WTC11 (cell line): ENCODE measurements around the gene ADGRE1. TPM values are rescaled to one million over a fixed set of nuclear protein-coding genes. Genes with fewer than 3 reads are reported as not detected.

Experiments
- ATAC-seq: fragments of 200-7000 bp; cut with Tn5 transposase; 2 replicates; pipeline ENCODE4 v1.10.0; 2021; ENCODE audit warnings: mild to moderate bottlenecking, moderate library complexity
- CTCF ChIA-PET: fragments of 300-600 bp; sonication (Branson Sonifier 250); formaldehyde crosslinking; loops from one replicate; lab custom pipeline; 2021; ENCODE audit warnings: antibody characterized with exemption; lab: Charles Lee
- POLR2A ChIA-PET: fragments of 350-600 bp; sonication (Branson Sonifier 250); formaldehyde crosslinking; loops from one replicate; lab custom pipeline; 2021; ENCODE audit warnings: antibody characterized with exemption; lab: Charles Lee
- DNase-seq: peaks from one replicate; pipeline ENCODE4 v3.0.0; 2021; ENCODE audit warnings: low spot score
- H3K27ac Mint-ChIP-seq: 2 replicates; pipeline ENCODE4 v1.8.0; 2021; ENCODE audit warnings: mixed read lengths
- H3K27me3 Mint-ChIP-seq: 2 replicates; pipeline ENCODE4 v1.8.0; 2021; ENCODE audit warnings: low read depth, mild to moderate bottlenecking, moderate library complexity, mixed read lengths
- H3K36me3 Mint-ChIP-seq: 2 replicates; pipeline ENCODE4 v1.8.0; 2021; ENCODE audit warnings: mixed read lengths
- H3K4me1 Mint-ChIP-seq: 2 replicates; pipeline ENCODE4 v1.8.0; 2022; ENCODE audit warnings: mixed read lengths
- H3K4me3 Mint-ChIP-seq: 2 replicates; pipeline ENCODE4 v1.8.0; 2021; ENCODE audit warnings: mild to moderate bottlenecking, moderate library complexity, mixed read lengths
- H3K9me3 Mint-ChIP-seq: 2 replicates; pipeline ENCODE4 v1.8.0; 2021; ENCODE audit warnings: mixed read lengths
- AFF4 ChIP-seq: sonication (generic); formaldehyde crosslinking; IDR thresholded peaks from 2 replicates; pipeline ENCODE4 v1.8.1; 2023; ENCODE audit warnings: mild to moderate bottlenecking, missing genetic modification reagents, borderline replicate concordance
- ATF6 ChIP-seq: sonication (generic); formaldehyde crosslinking; IDR thresholded peaks from 2 replicates; pipeline ENCODE4 v1.8.1; 2023; ENCODE audit warnings: mild to moderate bottlenecking, missing genetic modification reagents
- CTCF ChIP-seq: fragments of 200-600 bp; IDR thresholded peaks from 2 replicates; pipeline ENCODE4 v1.8.0; 2022; ENCODE audit warnings: antibody characterized with exemption
- E2F4 ChIP-seq: sonication (generic); formaldehyde crosslinking; IDR thresholded peaks from 2 replicates; pipeline ENCODE4 v1.8.1; 2022; ENCODE audit warnings: low read depth, mild to moderate bottlenecking, moderate library complexity, missing genetic modification reagents, borderline replicate concordance
- ERG ChIP-seq: fragments of 250-450 bp; sonication (Bioruptor Pico); IDR thresholded peaks from 2 replicates; pipeline ENCODE4 v1.8.0; 2021; ENCODE audit warnings: mild to moderate bottlenecking
- ESRRA ChIP-seq: sonication (generic); formaldehyde crosslinking; IDR thresholded peaks from 2 replicates; pipeline ENCODE4 v1.8.1; 2022; ENCODE audit warnings: mild to moderate bottlenecking, missing genetic modification reagents, borderline replicate concordance
- ETV6 ChIP-seq: sonication (generic); formaldehyde crosslinking; IDR thresholded peaks from 2 replicates; pipeline ENCODE4 v1.8.1; 2022; ENCODE audit warnings: mild to moderate bottlenecking, missing genetic modification reagents
- FOXJ3 ChIP-seq: sonication (generic); formaldehyde crosslinking; IDR thresholded peaks from 2 replicates; pipeline ENCODE4 v1.9.0; 2021; ENCODE audit warnings: missing genetic modification reagents, mild to moderate bottlenecking, borderline replicate concordance
- FOXK1 ChIP-seq: sonication (generic); formaldehyde crosslinking; IDR thresholded peaks from 2 replicates; pipeline ENCODE4 v1.8.0; 2022; ENCODE audit warnings: mild to moderate bottlenecking, moderate library complexity, missing genetic modification reagents
- FOXP4 ChIP-seq: sonication (generic); formaldehyde crosslinking; IDR thresholded peaks from 2 replicates; pipeline ENCODE4 v1.8.0; 2022; ENCODE audit warnings: mild to moderate bottlenecking, missing genetic modification reagents
- HMGA2 ChIP-seq: fragments of 250-450 bp; sonication (Bioruptor Pico); IDR thresholded peaks from 2 replicates; pipeline ENCODE4 v1.4.0; 2021; ENCODE audit warnings: mild to moderate bottlenecking, moderate library complexity
- MAX ChIP-seq: sonication (generic); formaldehyde crosslinking; IDR thresholded peaks from 2 replicates; pipeline ENCODE4 v1.8.0; 2022; ENCODE audit warnings: mild to moderate bottlenecking, missing genetic modification reagents
- MXD4 ChIP-seq: fragments of 250-450 bp; sonication (Bioruptor Pico); IDR thresholded peaks from 2 replicates; pipeline ENCODE4 v1.8.0; 2021; ENCODE audit warnings: mild to moderate bottlenecking, moderate library complexity, borderline replicate concordance
- MYBL2 ChIP-seq: sonication (generic); formaldehyde crosslinking; IDR thresholded peaks from 2 replicates; pipeline ENCODE4 v1.8.1; 2023; ENCODE audit warnings: mild to moderate bottlenecking, moderate library complexity, missing genetic modification reagents
- TEAD1 ChIP-seq: sonication (generic); formaldehyde crosslinking; IDR thresholded peaks from 2 replicates; pipeline ENCODE4 v1.8.0; 2022; ENCODE audit warnings: mild to moderate bottlenecking, missing genetic modification reagents
- TP53 ChIP-seq: sonication (generic); formaldehyde crosslinking; IDR thresholded peaks from 2 replicates; pipeline ENCODE4 v1.8.1; 2023; ENCODE audit warnings: mild to moderate bottlenecking, missing genetic modification reagents
- ZBTB43 ChIP-seq: sonication (generic); formaldehyde crosslinking; IDR thresholded peaks from 2 replicates; pipeline ENCODE4 v1.8.1; 2023; ENCODE audit warnings: mild to moderate bottlenecking, missing genetic modification reagents
- ZMAT4 ChIP-seq: fragments of 250-450 bp; sonication (Bioruptor Pico); IDR thresholded peaks from 2 replicates; pipeline ENCODE4 v1.9.0; 2021; ENCODE audit warnings: mild to moderate bottlenecking
- ZNF219 ChIP-seq: sonication (generic); formaldehyde crosslinking; IDR thresholded peaks from 2 replicates; pipeline ENCODE4 v1.8.0; 2023; ENCODE audit warnings: missing genetic modification reagents, mild to moderate bottlenecking, borderline replicate concordance
- ZNF263 ChIP-seq: sonication (generic); formaldehyde crosslinking; IDR thresholded peaks from 2 replicates; pipeline ENCODE4 v1.8.1; 2022; ENCODE audit warnings: low read depth, mild to moderate bottlenecking, moderate library complexity, missing genetic modification reagents
- total RNA-seq: library from RNA; stranded (reverse); gene quantifications from 3 replicates; pipeline ENCODE4 v1.2.3, GENCODE V29; 2021

Gene ADGRE1
- total RNA-seq, 1 experiment from 2014 or later = not detected

GRCh38 chr19:6847828-6848200, 39.6 kb upstream of the ADGRE1 start:
- ChIA-PET POLR2A (no interaction called here), CTCF (no interaction called here)
- Mint-ChIP-seq H3K27ac (no peak overlapping the region), H3K4me3 (no peak overlapping the region), H3K9me3 (peaks cover 40% of the 10 kb centered on the region), H3K36me3 (peaks cover 7% of the 10 kb centered on the region; the same call in 1 of the 2 replicates), H3K4me1 (0 out of 2 replicates have a peak, but pooled peaks cover 2% of the 10 kb centered on the region), H3K27me3 (peaks cover 3% of the 10 kb centered on the region; the same call in 1 of the 2 replicates)
- ATAC-seq (no peak), DNase-seq (no peak)
- no peak for TF ChIP-seq ZMAT4
- TF ChIP-seq ZNF263 (CRISPR knock-in tag) = no peak
- no peak for TF ChIP-seq MXD4 (CRISPR knock-in tag)
- TF ChIP-seq ERG (CRISPR knock-in tag) = no peak
- TF ChIP-seq FOXP4 (CRISPR knock-in tag) = no peak
- no peak for TF ChIP-seq ATF6
- no peak for TF ChIP-seq ZNF219 (CRISPR knock-in tag)
- TF ChIP-seq AFF4 (CRISPR knock-in tag) = no peak
- TF ChIP-seq HMGA2 (CRISPR knock-in tag) = no peak
- no peak for TF ChIP-seq ZBTB43 (CRISPR knock-in tag)
- TF ChIP-seq CTCF = no peak
- TF ChIP-seq MYBL2 = no peak
- TF ChIP-seq E2F4 = no peak
- no peak for TF ChIP-seq ESRRA
- no peak for TF ChIP-seq ETV6 (CRISPR knock-in tag)
- no peak for TF ChIP-seq FOXK1
- TF ChIP-seq TP53 (CRISPR knock-in tag) = no peak
- TF ChIP-seq FOXJ3 (CRISPR knock-in tag) = no peak
- TF ChIP-seq TEAD1 = no peak
- TF ChIP-seq MAX = no peak
